Measurements from ENCODE around the gene TGFBR1. TPM values are rescaled to one million over a fixed set of nuclear protein-coding genes. Genes with fewer than 3 reads are reported as not detected.

Gene TGFBR1
- total RNA-seq, 4 donors from 2014 or later = 10.1 to 23.3 (median 16.0) TPM

DNA sequence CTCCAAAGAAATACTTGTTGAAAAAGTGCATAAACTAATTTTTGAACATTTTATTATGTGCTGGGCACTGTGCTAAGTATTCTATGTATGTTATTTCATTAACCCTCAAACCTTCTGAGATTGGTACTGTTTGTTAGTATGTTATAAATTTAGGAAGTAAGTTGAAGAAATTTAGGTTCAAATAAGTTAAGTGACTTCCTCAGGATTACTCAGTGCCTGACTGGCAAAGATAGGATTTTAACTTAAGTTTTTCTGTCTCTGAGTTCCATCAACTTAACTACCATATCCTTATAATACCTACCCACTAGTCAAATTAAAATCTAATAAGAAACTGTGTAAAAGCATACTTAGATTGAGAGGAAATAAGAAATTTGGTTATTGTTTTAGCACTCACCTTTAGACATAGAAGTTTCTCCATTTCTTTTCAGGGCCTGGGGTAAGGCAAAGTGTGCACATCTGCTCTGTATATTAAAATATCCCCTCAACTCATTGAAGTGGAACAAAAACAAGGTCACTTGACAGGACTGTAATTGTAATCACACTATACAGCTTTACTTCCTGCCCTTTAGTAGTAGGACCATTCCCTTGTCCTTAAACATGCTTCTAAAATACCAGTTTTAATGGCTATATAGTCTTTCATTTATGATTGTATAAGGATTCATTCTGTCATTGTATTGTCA is 15.2 kb downstream of the TGFBR1 start:
- no peak for TF ChIP-seq POLR2A (IDR thresholded peaks at IDR 0.05)
- TF ChIP-seq, protein P1, sequence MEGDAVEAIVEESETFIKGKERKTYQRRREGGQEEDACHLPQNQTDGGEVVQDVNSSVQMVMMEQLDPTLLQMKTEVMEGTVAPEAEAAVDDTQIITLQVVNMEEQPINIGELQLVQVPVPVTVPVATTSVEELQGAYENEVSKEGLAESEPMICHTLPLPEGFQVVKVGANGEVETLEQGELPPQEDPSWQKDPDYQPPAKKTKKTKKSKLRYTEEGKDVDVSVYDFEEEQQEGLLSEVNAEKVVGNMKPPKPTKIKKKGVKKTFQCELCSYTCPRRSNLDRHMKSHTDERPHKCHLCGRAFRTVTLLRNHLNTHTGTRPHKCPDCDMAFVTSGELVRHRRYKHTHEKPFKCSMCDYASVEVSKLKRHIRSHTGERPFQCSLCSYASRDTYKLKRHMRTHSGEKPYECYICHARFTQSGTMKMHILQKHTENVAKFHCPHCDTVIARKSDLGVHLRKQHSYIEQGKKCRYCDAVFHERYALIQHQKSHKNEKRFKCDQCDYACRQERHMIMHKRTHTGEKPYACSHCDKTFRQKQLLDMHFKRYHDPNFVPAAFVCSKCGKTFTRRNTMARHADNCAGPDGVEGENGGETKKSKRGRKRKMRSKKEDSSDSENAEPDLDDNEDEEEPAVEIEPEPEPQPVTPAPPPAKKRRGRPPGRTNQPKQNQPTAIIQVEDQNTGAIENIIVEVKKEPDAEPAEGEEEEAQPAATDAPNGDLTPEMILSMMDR (IDR thresholded peaks at IDR 0.05) = no peak
- intact Hi-C loops (cut with DNase I; ENCODE audit: low total_unique reads) = no loop called here
- DNase-seq (ENCODE audit: low spot score in 2 of 2) = no peak
- H3K4me3 ChIP-seq (ENCODE audit: low read depth, poor library complexity, severe bottlenecking) = no peak overlapping the region

DNA sequence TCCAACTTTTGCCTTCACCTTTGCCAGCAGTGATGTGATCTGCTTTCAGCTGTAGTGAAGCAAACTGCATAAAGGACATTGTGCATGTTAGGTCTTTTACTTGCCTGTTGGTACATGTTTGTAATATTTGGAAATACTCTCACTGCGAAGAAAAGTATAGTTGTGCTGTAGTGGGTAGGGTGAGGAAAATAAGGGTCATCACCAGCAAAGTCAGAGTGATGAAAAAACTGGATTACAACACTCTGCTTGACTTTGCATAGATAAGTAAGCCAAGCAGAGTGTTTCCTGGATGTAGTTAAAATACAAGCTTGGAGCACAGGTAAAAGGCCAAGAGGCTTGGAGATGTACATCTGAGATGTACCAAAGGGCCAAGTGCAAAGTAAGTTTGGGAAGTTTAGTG is 16.7 kb downstream of the TGFBR1 start:
- no peak for DNase-seq (ENCODE audit: low spot score in 2 of 2)
- TF ChIP-seq, protein P1 (IDR thresholded peaks at IDR 0.05) = no peak
- no peak for TF ChIP-seq POLR2A (IDR thresholded peaks at IDR 0.05)
- H3K4me3 ChIP-seq (ENCODE audit: low read depth, poor library complexity, severe bottlenecking) = no peak overlapping the region
- intact Hi-C loops (cut with DNase I; ENCODE audit: low total_unique reads) = no loop called here
- 51 to 64% methylated on average over 1 of the region's 1 CpG for WGBS, 2 donors

DNA sequence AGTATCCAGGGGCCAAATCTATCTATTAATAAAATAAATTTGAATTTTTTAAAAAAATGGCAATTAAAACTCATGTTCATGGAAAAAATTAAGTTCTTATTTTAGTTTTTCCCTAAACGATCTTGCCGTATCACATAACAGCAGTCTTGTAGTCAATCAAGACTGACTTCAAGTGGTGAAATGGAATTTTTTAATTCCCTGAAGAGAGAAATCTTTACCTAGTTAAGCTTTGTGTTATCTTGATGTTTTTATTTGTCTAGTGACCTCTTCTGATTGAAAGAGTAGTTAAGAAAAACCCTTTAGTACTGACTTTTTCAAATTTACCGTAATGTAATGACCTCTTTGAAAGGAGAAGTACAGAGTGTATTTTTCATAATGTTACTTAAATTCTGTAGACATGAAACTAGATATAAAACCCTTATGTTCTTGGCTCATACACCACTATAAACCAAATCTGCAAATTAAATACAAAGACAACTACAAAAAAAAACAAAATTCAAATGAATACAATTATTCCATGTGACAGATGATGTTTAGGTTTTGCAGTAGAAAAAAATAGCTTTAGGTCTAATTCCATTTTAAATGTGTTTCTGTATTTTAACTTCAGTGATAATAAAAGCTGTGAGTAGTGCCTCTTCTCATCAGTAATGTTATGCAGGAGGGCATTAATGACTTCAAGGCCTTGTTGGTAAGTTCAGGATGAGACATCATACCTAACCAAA is 19.8 kb downstream of the TGFBR1 start:
- 86 to 89% methylated on average over 3 of the region's 3 CpGs for WGBS, 2 donors
- intact Hi-C loops (cut with DNase I; ENCODE audit: low total_unique reads) = no loop called here
- TF ChIP-seq POLR2A (IDR thresholded peaks at IDR 0.05) = no peak
- TF ChIP-seq, protein P1 (IDR thresholded peaks at IDR 0.05) = no peak
- no peak overlapping the region for H3K4me3 ChIP-seq (ENCODE audit: low read depth, poor library complexity, severe bottlenecking)
- no peak for DNase-seq (ENCODE audit: low spot score in 2 of 2)

DNA sequence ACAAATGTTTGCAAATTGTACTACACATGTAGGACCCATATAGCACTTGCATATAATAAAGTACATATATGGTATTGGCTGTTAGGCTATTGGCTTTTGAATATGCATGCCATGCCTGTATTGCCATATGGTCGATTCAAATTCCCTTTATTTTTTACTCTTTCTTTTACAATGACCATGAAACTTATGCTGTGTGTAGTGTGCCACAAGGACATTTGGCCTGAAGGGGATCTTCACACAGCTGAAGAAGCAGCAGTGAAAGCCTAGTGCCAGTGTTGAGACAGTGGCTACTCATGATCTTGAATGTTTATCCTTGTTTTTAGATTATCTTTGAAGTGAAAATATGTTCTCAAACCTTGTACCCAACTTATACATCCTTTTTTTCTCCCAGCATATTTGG is 20.5 kb downstream of the TGFBR1 start:
- TF ChIP-seq POLR2A (IDR thresholded peaks at IDR 0.05) = no peak
- TF ChIP-seq, protein P1 (IDR thresholded peaks at IDR 0.05) = no peak
- H3K4me3 ChIP-seq (ENCODE audit: low read depth, poor library complexity, severe bottlenecking) = no peak overlapping the region
- intact Hi-C loops (cut with DNase I; ENCODE audit: low total_unique reads) = no loop called here
- WGBS, 2 donors = 84 to 90% methylated on average over 1 of the region's 1 CpG
- no peak for DNase-seq (ENCODE audit: low spot score in 2 of 2)

DNA sequence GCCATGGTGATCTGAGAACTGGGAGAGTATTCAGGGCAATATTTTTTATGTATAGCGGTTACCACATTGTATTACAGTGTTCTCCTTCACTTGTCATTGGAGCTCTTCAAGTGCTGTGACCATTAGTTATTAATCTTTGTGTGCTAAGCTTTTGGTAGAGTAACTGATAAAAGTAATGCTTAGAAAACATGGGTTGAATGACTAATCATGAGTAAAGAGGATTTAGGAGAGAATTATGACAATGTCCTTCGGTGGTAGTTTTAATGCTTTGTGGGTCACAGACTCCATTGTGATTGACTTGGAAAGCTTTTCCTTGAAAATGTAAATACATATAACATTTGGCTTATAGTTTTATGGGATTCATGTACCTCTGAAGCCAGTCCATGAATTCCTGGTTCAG is 21.4 kb downstream of the TGFBR1 start:
- no peak for DNase-seq (ENCODE audit: low spot score in 2 of 2)
- TF ChIP-seq POLR2A (IDR thresholded peaks at IDR 0.05) = no peak
- TF ChIP-seq, protein P1 (IDR thresholded peaks at IDR 0.05) = no peak
- no peak overlapping the region for H3K4me3 ChIP-seq (ENCODE audit: low read depth, poor library complexity, severe bottlenecking)
- 87 to 90% methylated on average over 2 of the region's 2 CpGs for WGBS, 2 donors
- intact Hi-C loops (cut with DNase I; ENCODE audit: low total_unique reads) = no loop called here
